GM18502 (cell line): Measurements from ENCODE around the gene ZBTB42.
"Not testable (repeated sequence)": the region's sequence is repeated elsewhere in the genome, so short reads cannot be mapped to it uniquely, and the experiment has no call there.

ENCODE experiments used
- ATAC-seq: cut with Tn5 transposase; IDR thresholded peaks from one replicate; pipeline ENCODE4 v1.9.1; 2021; ENCODE audit warnings: mild to moderate bottlenecking; ENCODE audit not compliant: unreplicated experiment, poor library complexity

Gene ZBTB42

GRCh38 chr14:104826189-104826860 is 25.4 kb downstream of the ZBTB42 start:
- ATAC-seq = peak; percentile 84

DNA sequence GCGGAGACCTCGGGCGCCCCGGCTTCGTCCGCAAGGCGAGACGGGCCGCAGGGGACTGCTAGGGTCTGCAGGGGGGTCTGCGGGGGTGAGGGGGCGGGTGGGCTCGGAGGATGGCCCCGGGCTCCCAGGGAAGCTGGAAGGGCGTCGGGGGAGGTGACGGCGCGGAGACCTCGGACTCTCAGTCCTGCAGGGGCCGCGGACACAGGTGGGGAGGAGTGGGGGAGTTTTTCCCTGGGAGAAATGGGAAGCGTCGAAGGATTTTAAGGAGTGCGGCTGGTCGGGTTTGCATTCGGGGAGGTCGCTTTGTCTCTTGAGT is 25.9 kb downstream of the ZBTB42 start:
- ATAC-seq = no peak

- ATAC-seq = no peak
Measured at GRCh38 chr14:104827177-104828055, 26.5 kb downstream of the ZBTB42 start.

- ATAC-seq = no peak
Measured at GRCh38 chr14:104830781-104831180, 29.9 kb downstream of the ZBTB42 start.

DNA sequence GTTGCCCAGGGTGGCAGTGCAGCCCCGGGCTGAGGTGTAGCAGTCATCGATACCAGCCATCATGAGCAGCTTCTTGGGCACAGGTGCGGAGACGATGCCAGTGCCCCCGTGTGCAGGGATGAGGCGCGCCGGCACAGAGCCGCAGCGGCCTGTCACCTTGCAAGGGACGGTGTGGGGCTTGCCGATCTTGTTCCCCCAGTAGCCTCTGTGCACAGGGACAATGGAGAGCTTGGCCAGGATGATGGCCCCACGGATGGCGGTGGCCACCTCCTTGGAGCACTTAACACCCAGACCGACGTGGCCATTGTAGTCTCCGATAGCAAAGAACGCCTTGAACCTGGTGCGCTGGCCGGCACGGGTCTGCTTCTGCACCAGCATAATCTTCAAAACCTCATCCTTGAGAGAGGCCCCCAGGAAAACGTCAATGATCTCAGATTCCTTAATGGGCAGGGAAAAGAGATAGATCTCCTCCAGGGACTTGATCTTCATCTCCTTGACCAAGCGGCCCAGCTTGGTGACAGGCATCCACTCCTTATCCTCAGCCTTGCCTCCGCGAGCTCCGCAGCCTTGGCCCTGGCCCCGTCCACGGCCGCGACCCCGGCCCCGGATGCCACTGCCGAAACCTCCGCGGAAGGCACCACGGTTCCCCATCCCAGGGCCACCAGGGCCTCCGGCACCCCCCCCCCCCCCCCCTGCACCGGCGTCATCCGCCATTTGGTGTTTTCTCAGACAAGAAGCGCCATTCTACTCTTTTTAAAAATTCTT is 35.5 kb downstream of the ZBTB42 start:
- not testable (repeated sequence) for ATAC-seq

- ATAC-seq = no peak
Measured at GRCh38 chr14:104841730-104842129, 40.8 kb downstream of the ZBTB42 start.

DNA sequence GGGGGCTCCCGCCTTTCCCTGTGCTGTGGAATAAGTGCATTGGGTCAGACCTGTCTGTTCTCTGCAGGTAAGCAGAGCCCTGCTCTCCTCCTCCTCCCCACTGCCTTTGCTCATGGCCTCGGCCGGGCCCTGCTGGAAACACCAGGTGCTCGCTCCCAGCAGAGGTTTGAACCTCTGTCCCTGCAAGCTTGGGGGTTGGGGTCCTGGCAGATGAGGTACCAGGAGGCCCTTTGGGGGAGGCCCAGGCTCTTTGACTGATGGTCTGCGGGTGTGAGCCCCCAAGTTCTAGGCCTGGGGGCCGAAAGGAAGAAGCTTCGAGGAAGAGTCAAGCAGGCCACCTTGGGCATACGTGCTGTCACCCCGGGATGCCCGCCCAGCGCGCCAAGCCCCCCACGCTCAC is 42.1 kb downstream of the ZBTB42 start:
- ATAC-seq = no peak

- ATAC-seq = no peak
Measured at GRCh38 chr14:104843442-104844305, 42.8 kb downstream of the ZBTB42 start.

DNA sequence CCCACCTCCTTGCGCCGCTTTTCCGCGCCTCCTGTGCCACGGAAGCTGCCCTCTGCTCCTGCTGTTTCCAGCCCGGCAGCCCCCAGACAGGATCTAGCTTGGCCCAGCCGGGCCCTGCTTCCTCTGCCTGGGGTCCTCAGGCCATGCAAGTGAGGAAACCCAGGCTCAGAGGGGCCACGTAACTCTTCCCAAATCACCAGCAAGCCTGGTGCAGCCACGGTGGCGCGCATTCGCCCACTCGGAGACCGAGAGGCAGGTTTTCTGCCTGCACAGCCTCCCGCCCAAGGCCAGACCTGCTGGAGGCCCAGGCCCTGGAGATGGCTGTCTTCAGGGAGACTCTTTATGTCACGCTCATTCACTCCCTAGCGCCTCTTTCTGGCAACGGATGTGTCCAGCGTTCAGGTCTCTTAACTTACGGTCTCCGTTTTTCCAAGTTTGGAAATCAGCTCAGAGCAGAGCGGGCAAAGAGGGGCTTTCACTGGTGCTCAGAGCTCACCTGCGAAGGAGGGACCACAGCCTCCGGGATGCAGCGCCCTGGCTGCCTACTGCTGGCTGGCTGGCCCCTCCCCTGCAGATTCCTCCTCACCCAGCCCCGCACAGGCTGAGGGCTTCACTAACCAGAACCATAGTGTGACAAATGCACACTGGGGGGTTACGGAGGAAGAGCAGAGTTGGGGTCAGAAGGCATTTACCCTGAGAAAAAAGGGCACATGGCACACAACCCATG is 43.6 kb downstream of the ZBTB42 start:
- ATAC-seq = no peak

DNA sequence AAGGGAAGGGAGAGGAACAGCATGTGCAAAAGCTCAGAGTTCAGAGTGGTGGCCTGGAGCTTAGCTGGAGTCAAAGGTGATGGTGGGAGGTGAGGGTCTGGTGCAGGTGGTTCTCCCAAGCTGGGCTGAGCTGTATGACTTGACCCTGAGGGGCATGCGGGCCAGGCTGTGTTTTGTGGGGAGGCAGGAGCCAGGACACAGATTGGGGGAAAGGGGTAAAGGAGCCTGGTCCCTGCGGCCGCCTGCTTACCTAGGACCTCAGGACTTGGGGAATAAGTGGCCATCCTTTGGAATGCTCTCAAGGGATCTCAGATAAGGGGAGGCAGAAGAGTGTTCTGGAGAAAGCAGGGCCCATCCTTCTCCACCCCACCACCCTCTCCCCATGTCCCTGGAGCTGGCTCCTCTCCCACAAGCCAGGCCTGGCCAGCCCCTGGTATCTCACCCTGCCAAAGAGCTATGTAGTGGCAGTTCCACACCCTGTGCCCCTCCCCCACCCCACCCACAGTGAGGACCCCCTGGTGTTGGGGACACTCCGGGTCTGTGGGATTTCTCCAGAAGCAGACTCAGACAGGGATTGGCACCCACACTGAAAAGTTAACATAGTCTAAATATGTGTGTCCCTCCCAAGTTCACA is 44.2 kb downstream of the ZBTB42 start:
- no peak for ATAC-seq

- ATAC-seq = no peak
Measured at GRCh38 chr14:104845834-104846441, 45.0 kb downstream of the ZBTB42 start.

GRCh38 chr14:104852280-104852663 is 51.4 kb downstream of the ZBTB42 start:
- ATAC-seq = no peak
